ENCODE data around the gene TEX35. TPM values are rescaled to one million over a fixed set of nuclear protein-coding genes. Genes with fewer than 3 reads are reported as not detected.

The TEX35 gene
- polyA plus RNA-seq, 3 donors, result not detected

GRCh38 chr1:178538192-178538916 is 25.4 kb downstream of the TEX35 start:
- Histone ChIP-seq H3K27ac (ENCODE audit: low read depth in 1 of 2, low read length in 2 of 2) (no peak overlapping the region), H3K4me2 (replicated peaks; ENCODE audit: extremely low read depth, low read length, poor library complexity, severe bottlenecking) (no peak overlapping the region), H3K4me1 (ENCODE audit: control insufficient read depth in 1 of 2, insufficient read depth in 2 of 2, low read length in 2 of 2) (peaks cover 12 to 18% of the 10 kb centered on the region in 2 donors), H3K27me3 (ENCODE audit: control insufficient read depth in 2 of 2, insufficient read depth in 2 of 2, low read length in 2 of 2) (no peaks in the 10 kb centered on the region), H3K79me2 (ENCODE audit: insufficient read depth, low read length) (no peaks in the 10 kb centered on the region), H2AFZ (ENCODE audit: insufficient read depth, low read depth, low read length, poor library complexity, severe bottlenecking) (no peak overlapping the region), H3K4me3 (replicated peaks in 1 of 3; ENCODE audit: low read depth in 2 of 3, low read length in 3 of 3) (no peak overlapping the region), H3K36me3 (replicated peaks in 1 of 2; ENCODE audit: control insufficient read depth in 1 of 2, insufficient read depth in 2 of 2, low read length in 2 of 2) (no peaks in the 10 kb centered on the region), H4K20me1 (ENCODE audit: insufficient read depth, low read length) (no peaks in the 10 kb centered on the region), H3K9ac (ENCODE audit: insufficient read depth, low read length, poor library complexity, severe bottlenecking) (no peak overlapping the region), H3K9me3 (replicated peaks in 1 of 2; ENCODE audit: control insufficient read depth in 1 of 2, insufficient read depth in 1 of 2, low read length in 2 of 2) (no peaks in the 10 kb centered on the region)
- Mint-ChIP-seq H3K4me3 (no peak overlapping the region), H3K9me3 (peaks cover 0 to 2% (median 0%) of the 10 kb centered on the region in 7 donors), H3K4me1 (peaks cover 9% of the 10 kb centered on the region), H3K27me3 (ENCODE audit: low read depth in 3 of 3) (peaks cover 1 to 6% (median 3%) of the 10 kb centered on the region in 3 donors), H3K36me3 (no peaks in the 10 kb centered on the region), H3K27ac (no peak overlapping the region)
- intact Hi-C loops (cut with micrococcal nuclease), result loop anchor here in 1 of 2 donors (10.0 kb wide), 1 partner anchor 836 kb away; no protein-coding TSS in a partner anchor
- no peak for DNase-seq
- TF ChIP-seq, protein P1, sequence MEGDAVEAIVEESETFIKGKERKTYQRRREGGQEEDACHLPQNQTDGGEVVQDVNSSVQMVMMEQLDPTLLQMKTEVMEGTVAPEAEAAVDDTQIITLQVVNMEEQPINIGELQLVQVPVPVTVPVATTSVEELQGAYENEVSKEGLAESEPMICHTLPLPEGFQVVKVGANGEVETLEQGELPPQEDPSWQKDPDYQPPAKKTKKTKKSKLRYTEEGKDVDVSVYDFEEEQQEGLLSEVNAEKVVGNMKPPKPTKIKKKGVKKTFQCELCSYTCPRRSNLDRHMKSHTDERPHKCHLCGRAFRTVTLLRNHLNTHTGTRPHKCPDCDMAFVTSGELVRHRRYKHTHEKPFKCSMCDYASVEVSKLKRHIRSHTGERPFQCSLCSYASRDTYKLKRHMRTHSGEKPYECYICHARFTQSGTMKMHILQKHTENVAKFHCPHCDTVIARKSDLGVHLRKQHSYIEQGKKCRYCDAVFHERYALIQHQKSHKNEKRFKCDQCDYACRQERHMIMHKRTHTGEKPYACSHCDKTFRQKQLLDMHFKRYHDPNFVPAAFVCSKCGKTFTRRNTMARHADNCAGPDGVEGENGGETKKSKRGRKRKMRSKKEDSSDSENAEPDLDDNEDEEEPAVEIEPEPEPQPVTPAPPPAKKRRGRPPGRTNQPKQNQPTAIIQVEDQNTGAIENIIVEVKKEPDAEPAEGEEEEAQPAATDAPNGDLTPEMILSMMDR (IDR thresholded peaks at IDR 0.05), result no peak
- WGBS (ENCODE audit: insufficient coverage), result 83% methylated on average over 3 of the region's 9 CpGs

- no peak for DNase-seq
- no peak overlapping the region for H3K27ac ChIP-seq (ENCODE audit: low read depth in 1 of 2, low read length in 2 of 2)
- Mint-ChIP-seq H3K27ac (no peak overlapping the region), H3K9me3 (peaks cover 0 to 2% (median 0%) of the 10 kb centered on the region in 7 donors), H3K27me3 (ENCODE audit: low read depth in 3 of 3) (peaks cover 3 to 6% (median 5%) of the 10 kb centered on the region in 3 donors), H3K36me3 (no peaks in the 10 kb centered on the region), H3K4me3 (no peak overlapping the region), H3K4me1 (peaks cover 12% of the 10 kb centered on the region)
- TF ChIP-seq, protein P1 (IDR thresholded peaks at IDR 0.05), result no peak
- no peak overlapping the region for H3K4me2 ChIP-seq (replicated peaks; ENCODE audit: extremely low read depth, low read length, poor library complexity, severe bottlenecking)
- H2AFZ ChIP-seq (ENCODE audit: insufficient read depth, low read depth, low read length, poor library complexity, severe bottlenecking), result no peak overlapping the region
- H4K20me1 ChIP-seq (ENCODE audit: insufficient read depth, low read length), result no peaks in the 10 kb centered on the region
- no peaks in the 10 kb centered on the region for H3K79me2 ChIP-seq (ENCODE audit: insufficient read depth, low read length)
- no peak overlapping the region for H3K9ac ChIP-seq (ENCODE audit: insufficient read depth, low read length, poor library complexity, severe bottlenecking)
- no peaks in the 10 kb centered on the region for H3K36me3 ChIP-seq (replicated peaks in 1 of 2; ENCODE audit: control insufficient read depth in 1 of 2, insufficient read depth in 2 of 2, low read length in 2 of 2)
- 95% methylated on average over 7 of the region's 7 CpGs for WGBS (ENCODE audit: insufficient coverage)
- H3K27me3 ChIP-seq (ENCODE audit: control insufficient read depth in 2 of 2, insufficient read depth in 2 of 2, low read length in 2 of 2), result no peaks in the 10 kb centered on the region
- peaks cover 13 to 20% of the 10 kb centered on the region in 2 donors for H3K4me1 ChIP-seq (ENCODE audit: control insufficient read depth in 1 of 2, insufficient read depth in 2 of 2, low read length in 2 of 2)
- H3K9me3 ChIP-seq (replicated peaks in 1 of 2; ENCODE audit: control insufficient read depth in 1 of 2, insufficient read depth in 1 of 2, low read length in 2 of 2), result no peaks in the 10 kb centered on the region
- intact Hi-C loops (cut with micrococcal nuclease), result loop anchor here in 1 of 2 donors (10.0 kb wide), 1 partner anchor 836 kb away; no protein-coding TSS in a partner anchor
- no peak overlapping the region for H3K4me3 ChIP-seq (replicated peaks in 1 of 3; ENCODE audit: low read depth in 2 of 3, low read length in 3 of 3)
Observed at GRCh38 chr1:178539291-178539690, 26.4 kb downstream of the TEX35 start.

All from CD14-positive monocyte (primary cell).